ENCODE data around the gene SLC22A2.
"Not testable (repeated sequence)": the region's sequence is repeated elsewhere in the genome, so short reads cannot be mapped to it uniquely, and the experiment has no call there.

The SLC22A2 gene

DNA sequence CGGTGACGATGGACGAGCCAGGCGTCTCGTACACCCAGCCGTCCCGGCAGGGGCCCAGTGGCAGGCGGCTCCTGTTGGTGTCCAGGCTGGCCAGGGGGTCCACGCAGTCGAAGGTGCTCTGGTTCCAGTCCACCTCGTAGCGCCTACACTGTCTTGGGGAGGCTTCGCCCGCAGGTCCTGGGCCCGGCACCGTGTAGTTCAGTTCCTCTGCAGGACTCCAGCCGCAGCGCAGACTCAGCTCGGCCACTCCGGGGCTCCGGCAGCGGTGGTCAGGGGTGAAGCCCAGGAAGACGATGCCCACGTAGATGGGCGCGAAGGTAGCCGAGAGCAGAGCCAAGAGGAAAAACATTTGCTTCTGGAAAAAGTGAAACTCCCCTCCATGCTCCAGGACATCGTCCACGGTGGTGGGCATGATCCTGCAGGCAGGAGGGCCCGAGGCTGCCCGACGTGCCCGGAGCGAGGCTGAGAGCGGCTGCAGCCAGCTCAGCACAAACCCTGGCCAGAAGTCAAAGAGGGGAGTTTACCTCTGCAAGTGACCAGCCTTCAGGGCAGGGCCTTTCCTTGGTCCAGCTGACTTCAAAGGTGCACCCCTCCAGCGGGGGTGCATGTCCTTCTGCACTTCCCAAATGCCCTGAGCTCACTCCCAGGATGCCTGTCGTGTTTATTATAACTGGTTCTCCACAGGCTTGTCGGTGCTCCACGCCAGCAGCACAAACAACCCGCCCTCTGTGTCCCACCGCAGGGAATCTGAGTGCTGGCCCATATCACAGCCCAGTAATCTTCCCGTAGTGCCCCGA is at the start of gene SLC22A2:
SLC22A2 (minus strand) TSS at position 476 of the 797 bp plus-strand sequence; CDS start at position 412, 64 bp downstream.
- DNase-seq: no peak

GRCh38 chr6:160305926-160306713 is 47.5 kb upstream of the SLC22A2 start:
- no peak for DNase-seq

DNA sequence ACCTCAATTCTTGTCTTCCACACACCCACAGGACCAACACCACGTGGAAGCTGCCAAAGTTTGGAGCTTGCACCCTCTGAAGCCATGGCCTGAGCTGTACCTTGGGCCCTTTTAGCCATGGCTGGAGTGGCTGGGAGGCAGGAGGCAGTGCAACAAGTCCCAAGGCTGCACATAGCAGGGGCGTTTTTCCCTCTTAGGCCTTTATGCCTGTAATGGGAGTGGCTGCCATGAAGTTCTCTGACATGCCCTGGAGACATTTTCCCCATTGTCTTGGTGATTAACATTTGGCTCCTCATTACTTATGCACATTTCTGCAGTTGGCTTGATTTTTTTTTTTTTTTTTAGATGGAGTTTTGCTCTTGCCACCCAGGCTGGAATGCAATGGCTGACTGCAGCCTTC is 45.2 kb upstream of the SLC22A2 start:
- no peak for DNase-seq

- not testable (repeated sequence) for DNase-seq
Observed at GRCh38 chr6:160302431-160303082, 43.9 kb upstream of the SLC22A2 start.

DNA sequence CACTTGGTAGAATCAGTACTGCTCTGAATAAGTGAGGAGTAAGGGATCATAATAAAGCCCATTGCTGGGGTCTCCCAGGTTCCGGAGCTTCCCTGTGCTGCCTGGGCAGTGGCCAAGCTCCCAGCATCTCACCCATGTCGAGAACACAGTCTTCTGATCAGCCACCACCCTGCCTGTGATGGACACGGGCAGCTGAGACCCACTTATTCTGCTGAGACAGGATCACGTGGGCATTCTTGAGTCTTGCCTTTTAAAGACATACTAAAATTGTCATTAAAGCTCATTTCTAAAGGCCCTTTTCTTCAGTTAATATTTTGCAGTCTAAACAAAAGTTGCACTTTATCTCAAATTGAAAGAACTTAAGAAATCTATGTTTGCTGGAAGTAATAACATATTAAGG is 42.7 kb upstream of the SLC22A2 start:
- DNase-seq: no peak

DNA sequence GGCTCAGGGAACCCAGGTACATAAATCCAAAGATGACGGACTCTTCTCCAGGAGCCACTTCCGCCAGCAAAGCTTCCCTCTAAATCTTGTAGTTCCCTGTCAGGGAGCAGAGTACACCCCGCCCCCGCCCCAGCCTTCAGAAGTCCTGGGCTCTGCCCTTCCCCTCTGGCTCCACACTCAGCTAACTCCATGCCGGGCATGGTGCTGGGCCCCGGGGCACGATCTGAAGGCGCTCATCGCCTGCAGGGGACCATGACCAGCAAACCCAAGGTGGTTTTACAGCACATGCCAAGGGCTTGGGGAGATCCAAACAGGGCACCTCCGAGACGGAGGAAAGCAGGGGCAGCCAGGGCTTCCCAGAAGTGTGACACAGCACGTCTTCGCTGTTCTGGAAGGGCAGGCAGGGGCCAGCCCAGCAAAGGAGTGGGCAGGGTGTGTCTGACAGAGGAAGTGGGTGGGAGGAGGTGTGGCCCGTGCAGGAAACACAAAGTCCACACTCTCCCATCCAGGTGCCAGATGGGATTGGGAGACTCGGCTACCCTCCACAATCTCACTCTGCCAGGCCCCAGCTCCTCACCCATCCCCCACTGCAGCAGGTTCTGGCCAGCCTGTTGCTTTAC is 41.6 kb upstream of the SLC22A2 start:
- no peak for DNase-seq

DNA sequence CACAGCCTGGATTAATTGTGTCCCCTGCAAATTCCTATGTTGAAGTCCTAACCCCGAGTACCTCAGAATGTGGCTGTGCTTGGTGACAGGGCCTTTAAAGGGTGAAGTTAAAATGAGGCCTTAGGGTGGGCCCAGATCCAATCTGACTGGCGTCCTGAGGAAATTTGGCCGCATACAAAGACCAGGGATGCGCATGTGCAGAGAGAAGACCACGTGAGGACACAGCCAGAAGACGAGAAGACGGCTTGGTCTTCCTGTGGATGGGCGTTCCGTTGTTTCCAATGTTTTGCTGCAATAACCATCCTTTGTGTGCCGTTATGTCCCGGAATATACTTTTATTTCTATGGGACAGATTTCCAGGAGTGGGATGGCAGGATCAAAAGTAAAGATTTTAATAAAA is 40.9 kb upstream of the SLC22A2 start:
- DNase-seq: no peak

DNA sequence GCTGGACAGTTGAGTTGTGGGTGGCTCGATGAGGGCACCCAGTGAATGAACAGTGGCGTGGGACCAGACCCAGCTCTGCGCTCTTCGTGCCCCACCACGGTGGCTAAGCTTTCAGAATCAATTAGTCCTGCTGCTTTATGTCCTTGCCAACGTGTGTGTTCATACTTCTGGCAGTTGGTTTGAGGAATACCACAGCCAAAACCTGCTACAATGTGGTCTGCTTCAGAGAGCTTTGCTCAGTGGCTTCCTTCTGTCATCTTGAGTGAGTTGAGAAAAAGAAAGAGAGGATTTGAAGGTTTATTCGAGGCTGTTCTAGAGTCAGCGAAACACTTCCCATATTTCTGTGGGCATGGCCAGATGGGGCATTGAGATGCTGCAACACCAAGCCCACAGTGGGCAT is 39.5 kb upstream of the SLC22A2 start:
- no peak for DNase-seq

GRCh38 chr6:160297310-160297709 is 38.7 kb upstream of the SLC22A2 start:
- DNase-seq: no peak

- no peak for DNase-seq
Observed at GRCh38 chr6:160293844-160294243, 35.2 kb upstream of the SLC22A2 start.

DNA sequence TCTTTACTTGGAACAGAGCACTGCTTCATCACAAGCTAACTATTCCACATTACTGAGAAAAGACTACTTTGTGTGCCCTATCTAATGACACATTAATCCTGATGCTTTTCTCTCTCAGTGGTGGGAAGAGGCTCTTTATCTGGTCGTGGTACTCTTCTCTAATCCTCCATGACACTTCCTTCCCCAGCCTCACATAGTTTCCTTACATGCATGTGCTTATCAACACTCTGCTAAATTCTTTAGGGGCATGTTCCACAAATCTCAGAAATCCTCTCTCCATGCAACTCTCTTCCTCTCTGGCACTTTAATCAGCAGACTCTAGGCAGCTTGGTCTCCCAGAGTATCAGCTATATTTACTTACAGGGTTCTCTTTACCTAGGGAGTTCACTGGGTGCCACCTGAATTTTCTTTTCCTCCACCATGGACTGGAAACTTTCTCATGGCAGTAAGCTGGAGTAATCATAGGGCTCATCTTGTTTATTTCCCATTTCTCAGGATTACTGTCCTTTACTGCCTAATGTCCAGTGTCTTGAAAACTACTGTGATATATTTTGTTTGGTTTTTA is 27.0 kb upstream of the SLC22A2 start:
- no peak for DNase-seq

DNA sequence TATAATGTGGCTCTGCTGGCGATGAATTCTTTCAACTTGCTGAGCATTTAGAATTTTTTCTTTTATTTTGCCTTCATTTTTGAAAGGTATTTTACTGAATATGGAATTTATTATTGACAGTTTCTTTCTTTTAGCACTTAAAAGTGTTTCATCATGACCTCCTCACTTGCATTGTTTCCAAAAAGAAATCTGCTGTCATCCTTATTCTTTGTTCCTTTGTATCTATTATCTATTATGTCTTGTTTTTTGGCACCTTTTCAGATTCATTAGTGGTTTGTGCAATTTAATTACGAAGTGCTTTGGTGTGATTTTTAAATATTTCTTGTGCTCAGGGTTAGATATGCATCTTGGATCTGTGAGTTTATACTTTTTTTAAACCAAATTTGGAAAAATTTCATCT is 26.0 kb upstream of the SLC22A2 start:
- DNase-seq: no peak

- no peak for DNase-seq
Observed at GRCh38 chr6:160282444-160282843, 23.8 kb upstream of the SLC22A2 start.

DNA sequence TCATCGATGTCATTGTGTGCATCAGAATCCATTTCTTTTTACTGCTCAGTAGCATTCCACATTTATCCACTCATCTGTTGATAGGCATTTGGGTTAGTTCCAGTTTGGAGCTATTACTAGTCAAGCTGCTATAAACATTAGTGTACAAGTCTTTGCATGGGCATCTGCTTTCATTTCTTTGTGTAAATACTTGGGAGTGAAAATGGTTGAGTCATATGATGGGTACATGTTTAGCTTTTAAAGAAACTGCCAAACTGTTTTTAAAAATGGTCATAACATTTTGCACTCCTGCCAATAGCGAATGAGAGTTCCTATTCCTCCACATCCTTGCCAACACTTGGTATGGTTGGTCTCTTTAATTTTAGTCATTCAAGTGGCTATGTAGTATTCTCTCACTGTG is 21.2 kb upstream of the SLC22A2 start:
- DNase-seq: no peak

GRCh38 chr6:160278786-160279310 is 20.2 kb upstream of the SLC22A2 start:
- no peak for DNase-seq

DNA sequence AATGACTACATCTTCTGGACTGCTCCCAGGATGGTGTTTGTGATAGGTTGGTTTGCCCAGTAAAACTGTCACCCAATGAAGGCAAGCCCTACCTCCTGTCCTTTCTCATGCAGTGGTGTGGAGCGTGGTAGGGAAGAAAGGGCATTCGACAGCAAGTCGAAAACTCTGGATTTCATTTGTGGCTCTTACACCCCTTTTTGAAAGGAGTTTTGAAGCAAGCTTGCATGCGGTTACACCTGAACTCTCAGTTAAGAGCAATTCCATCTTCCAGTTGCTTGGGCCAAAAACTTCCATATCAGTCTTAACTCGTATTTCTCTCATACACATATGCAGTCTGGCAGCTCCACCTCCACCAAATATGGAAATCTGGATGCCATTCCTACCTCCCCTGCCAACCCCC is 19.7 kb upstream of the SLC22A2 start:
- no peak for DNase-seq

GRCh38 chr6:160277546-160277945 is 18.9 kb upstream of the SLC22A2 start:
- no peak for DNase-seq

GRCh38 chr6:160277144-160277543 is 18.5 kb upstream of the SLC22A2 start:
- DNase-seq: no peak

DNA sequence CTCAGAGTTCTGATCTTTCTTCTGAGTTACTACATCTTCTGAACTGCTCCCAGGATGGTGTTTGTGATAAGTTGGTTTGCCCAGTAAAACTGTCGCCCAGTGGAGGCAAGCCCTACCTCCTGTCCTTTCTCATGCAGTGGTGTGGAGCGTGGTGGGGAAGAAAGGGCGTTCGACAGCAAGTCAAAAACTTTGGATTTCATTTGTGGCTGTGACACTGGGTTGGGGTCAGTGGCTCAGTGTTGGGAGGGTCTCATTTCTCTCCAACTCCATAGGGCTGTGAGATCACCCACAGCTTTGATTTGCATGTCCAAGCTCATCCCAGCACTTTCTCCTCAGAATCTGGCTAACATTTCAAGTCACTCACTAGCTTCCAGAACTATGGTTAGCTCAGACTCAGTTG is 17.5 kb upstream of the SLC22A2 start:
- no peak for DNase-seq

- no peak for DNase-seq
Observed at GRCh38 chr6:160275511-160276003, 16.9 kb upstream of the SLC22A2 start.

DNA sequence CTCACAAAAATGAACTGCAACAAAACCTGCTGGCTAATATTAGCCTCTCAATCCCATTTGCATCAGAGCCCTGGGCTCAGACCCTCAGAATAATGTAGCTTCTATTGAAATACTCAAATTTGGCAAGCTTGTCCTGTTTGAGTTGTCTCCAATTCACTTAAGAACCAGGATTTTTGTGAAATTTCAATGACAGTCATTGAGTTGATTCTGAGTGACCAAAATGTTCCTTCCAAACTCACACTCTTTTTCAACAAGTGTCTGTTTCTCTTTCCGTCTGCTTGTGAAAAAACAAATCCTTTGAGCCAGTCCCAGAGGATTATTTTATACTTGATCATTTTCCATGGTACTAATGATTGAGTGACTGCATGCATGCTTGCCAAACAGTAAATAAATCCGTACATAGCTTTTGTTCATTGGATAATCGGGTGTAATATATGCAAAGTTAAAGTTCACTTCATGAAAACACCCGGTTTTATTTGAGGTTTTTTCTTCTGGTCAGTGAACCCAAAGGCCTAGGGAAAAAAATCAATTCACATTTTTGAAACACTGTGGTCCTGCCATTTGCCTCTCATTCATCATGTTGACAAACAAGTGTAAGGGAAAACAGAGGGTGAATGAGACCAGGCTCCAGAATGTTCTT is 16.4 kb upstream of the SLC22A2 start:
- no peak for DNase-seq

DNA sequence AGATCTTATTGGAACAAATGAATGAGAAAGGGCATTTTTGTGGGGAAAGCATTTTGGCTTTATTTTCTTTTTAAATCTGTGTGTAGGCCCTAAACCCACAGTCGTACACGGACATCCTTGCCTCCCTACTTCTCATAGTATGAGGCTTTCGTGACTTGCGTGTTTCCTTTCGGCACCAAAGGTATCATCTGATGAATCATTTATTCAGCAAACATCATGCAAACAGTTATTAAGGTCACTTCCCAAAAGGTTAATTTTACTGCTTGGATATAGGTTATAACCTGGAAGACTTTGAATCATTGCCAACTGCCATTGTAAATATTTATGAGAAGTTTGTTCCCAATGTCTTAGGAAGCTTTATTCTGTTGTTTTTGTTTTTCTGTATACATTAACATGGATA is 15.1 kb upstream of the SLC22A2 start:
- DNase-seq: no peak
